ENCODE data around the gene TIMD4.

DNA sequence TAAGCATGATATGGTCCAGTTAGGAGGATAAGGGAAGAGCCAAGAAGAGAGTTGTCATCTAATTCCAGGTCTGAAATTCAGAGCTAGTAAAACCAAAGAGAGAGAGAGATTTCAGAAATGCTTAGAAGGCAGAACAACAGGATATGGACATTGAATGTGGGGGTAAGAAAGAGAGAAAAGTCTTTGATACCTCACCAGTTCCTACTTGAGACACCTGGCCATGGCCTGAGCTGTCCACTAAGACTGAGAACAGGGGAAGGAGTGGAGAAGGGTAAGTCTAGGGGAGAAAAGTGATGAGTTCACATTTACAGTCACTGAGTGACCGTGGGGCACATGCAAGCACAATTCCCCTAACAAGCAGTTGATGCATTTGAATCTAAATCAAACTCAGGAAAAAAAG lies 35.5 kb downstream of the TIMD4 start:
- no peak for TF ChIP-seq ZNF8 (CRISPR knock-in tag; IDR thresholded peaks at IDR 0.05)
- TF ChIP-seq ZFP3 (CRISPR knock-in tag; IDR thresholded peaks at IDR 0.05), result no peak
- TF ChIP-seq RARB (CRISPR knock-in tag; IDR thresholded peaks at IDR 0.05), result no peak
- TF ChIP-seq ZNF565 (CRISPR knock-in tag; conservative IDR thresholded peaks at IDR 0.05; ENCODE audit: low read depth), result no peak
- TF ChIP-seq, protein P1, sequence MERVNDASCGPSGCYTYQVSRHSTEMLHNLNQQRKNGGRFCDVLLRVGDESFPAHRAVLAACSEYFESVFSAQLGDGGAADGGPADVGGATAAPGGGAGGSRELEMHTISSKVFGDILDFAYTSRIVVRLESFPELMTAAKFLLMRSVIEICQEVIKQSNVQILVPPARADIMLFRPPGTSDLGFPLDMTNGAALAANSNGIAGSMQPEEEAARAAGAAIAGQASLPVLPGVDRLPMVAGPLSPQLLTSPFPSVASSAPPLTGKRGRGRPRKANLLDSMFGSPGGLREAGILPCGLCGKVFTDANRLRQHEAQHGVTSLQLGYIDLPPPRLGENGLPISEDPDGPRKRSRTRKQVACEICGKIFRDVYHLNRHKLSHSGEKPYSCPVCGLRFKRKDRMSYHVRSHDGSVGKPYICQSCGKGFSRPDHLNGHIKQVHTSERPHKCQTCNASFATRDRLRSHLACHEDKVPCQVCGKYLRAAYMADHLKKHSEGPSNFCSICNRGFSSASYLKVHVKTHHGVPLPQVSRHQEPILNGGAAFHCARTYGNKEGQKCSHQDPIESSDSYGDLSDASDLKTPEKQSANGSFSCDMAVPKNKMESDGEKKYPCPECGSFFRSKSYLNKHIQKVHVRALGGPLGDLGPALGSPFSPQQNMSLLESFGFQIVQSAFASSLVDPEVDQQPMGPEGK (CRISPR knock-in tag; IDR thresholded peaks at IDR 0.05; ENCODE audit: borderline replicate concordance), result no peak
